HCT116 (cell line): ENCODE results near the gene STARD3NL. TPM values are rescaled to one million over a fixed set of nuclear protein-coding genes. Genes with fewer than 3 reads are reported as not detected.

Experiments
- ATAC-seq: fragments of 200-7000 bp; cut with Tn5 transposase; 2 replicates; pipeline ENCODE4 v1.9.1; 2020; ENCODE audit warnings: mild to moderate bottlenecking, moderate library complexity
- BruUV-seq: library from RNA; stranded (reverse); fragments of 400-500 nt; replicated peaks from 2 replicates; lab custom pipeline; 2021; lab: Mats Ljungman, UMichigan
- CTCF ChIA-PET: fragments of 300-600 bp; sonication (Branson Sonifier 250); formaldehyde crosslinking; loops from one replicate; lab custom pipeline; 2021; ENCODE audit warnings: antibody characterized with exemption; lab: Charles Lee
- POLR2A ChIA-PET: fragments of 300-600, 350-600 bp; sonication (Branson Sonifier 250); formaldehyde crosslinking; loops from one replicate; lab custom pipeline; 2021; ENCODE audit warnings: antibody characterized with exemption; lab: Charles Lee
- RAD21 ChIA-PET, 2 experiments: fragments of 300-600 bp; sonication (Branson Sonifier 250); formaldehyde crosslinking; loops; one replicate each; lab custom pipeline; 2023; ENCODE audit warnings: low total read pairs in 2 of 2; ENCODE audit not compliant: uncharacterized antibody in 2 of 2, unreplicated experiment in 2 of 2, low non-redundant PET in 1 of 2; lab: Charles Lee
- DNase-seq: peaks from one replicate; pipeline ENCODE4 v3.0.0-alpha.2; 2010; ENCODE audit warnings: low read depth, low spot score
- H2AFZ ChIP-seq: fragments of 200-600 bp; shearing (Covaris generic), sonication (generic); 2 replicates; pipeline ENCODE4 v1.6.1; 2017; ENCODE audit warnings: low read depth, mixed run types, mixed read lengths, antibody characterized with exemption, low read length; ENCODE audit not compliant: poor library complexity, severe bottlenecking
- H3K27ac ChIP-seq: 2 replicates; pipeline ENCODE4 v1.5.1; 2012; ENCODE audit warnings: low read depth, low read length
- H3K27me3 ChIP-seq: fragments of 200-600 bp; sonication (generic); 2 replicates; pipeline ENCODE4 v1.6.1; 2016; ENCODE audit warnings: mixed run types, low read length, mixed read lengths; ENCODE audit not compliant: insufficient read depth
- H3K36me3 ChIP-seq, 2 experiments: fragments of 200-500 bp in 1 of 2; fragments of 200-600 bp in 1 of 2; sonication (Bioruptor generic) in 1 of 2; sonication (generic) in 1 of 2; 2 replicates each; pipeline versions ENCODE4 v1.5.1 to v1.6.1; 2014 to 2016; ENCODE audit warnings: low read length in 2 of 2, inconsistent platforms in 1 of 2, mixed read lengths in 1 of 2, mixed run types in 1 of 2; ENCODE audit not compliant: insufficient read depth in 2 of 2, control insufficient read depth in 1 of 2
- H3K4me1 ChIP-seq, 2 experiments: fragments of 200-600 bp in 1 of 2; sonication (generic) in 1 of 2; 2 replicates each; pipeline versions ENCODE4 v1.5.1 to v1.6.1; 2012 to 2017; ENCODE audit warnings: low read length in 2 of 2, inconsistent platforms in 1 of 2, mild to moderate bottlenecking in 1 of 2, mixed read lengths in 1 of 2, mixed run types in 1 of 2, moderate library complexity in 1 of 2; ENCODE audit not compliant: insufficient read depth in 2 of 2, control insufficient read depth in 1 of 2
- H3K4me2 ChIP-seq: fragments of 200-600 bp; sonication (generic); 2 replicates; pipeline ENCODE4 v1.6.1; 2017; ENCODE audit warnings: mixed run types, low read length, mixed read lengths
- H3K4me3 ChIP-seq, 2 experiments: fragments of 200-600 bp in 1 of 2; sonication (generic) in 1 of 2; replicated peaks in 1 of 2; 2 replicates each; pipeline ENCODE4 v1.5.1; 2011 to 2016; ENCODE audit warnings: low read length in 2 of 2, control low read depth in 1 of 2, low read depth in 1 of 2, mild to moderate bottlenecking in 1 of 2, mixed read lengths in 1 of 2, mixed run types in 1 of 2
- H3K79me2 ChIP-seq: fragments of 200-600 bp; sonication (generic); 2 replicates; pipeline ENCODE4 v1.6.1; 2017; ENCODE audit warnings: mild to moderate bottlenecking, mixed run types, low read length, moderate library complexity, mixed read lengths; ENCODE audit not compliant: insufficient read depth
- H3K9ac ChIP-seq: fragments of 200-600 bp; sonication (generic); 2 replicates; pipeline ENCODE4 v1.6.1; 2016; ENCODE audit warnings: low read length, mixed read lengths
- H3K9me2 ChIP-seq: fragments of 200-600 bp; sonication (generic), shearing (Covaris generic); 2 replicates; pipeline ENCODE4 v1.6.1; 2017; ENCODE audit warnings: mixed run types, mild to moderate bottlenecking, moderate library complexity; ENCODE audit not compliant: insufficient read depth
- H3K9me3 ChIP-seq, 2 experiments: fragments of 200-500 bp in 1 of 2; fragments of 200-600 bp in 1 of 2; sonication (Bioruptor generic) in 1 of 2; sonication (generic) in 1 of 2; 2 replicates each; pipeline ENCODE4 v1.6.1; 2014 to 2017; ENCODE audit warnings: low read length in 2 of 2, mixed read lengths in 2 of 2, inconsistent platforms in 1 of 2, low read depth in 1 of 2, mild to moderate bottlenecking in 1 of 2, mixed run types in 1 of 2, moderate library complexity in 1 of 2; ENCODE audit not compliant: control insufficient read depth in 1 of 2, insufficient read depth in 1 of 2
- H4K20me1 ChIP-seq: fragments of 200-600 bp; sonication (generic), shearing (Covaris generic); 2 replicates; pipeline ENCODE4 v1.6.1; 2017; ENCODE audit warnings: mixed run types, mild to moderate bottlenecking, moderate library complexity; ENCODE audit not compliant: insufficient read depth
- CBX3 ChIP-seq: IDR thresholded peaks from 2 replicates; pipeline ENCODE4 v1.6.1; 2012; ENCODE audit warnings: low read depth
- CEBPB ChIP-seq: IDR thresholded peaks from 2 replicates; pipeline ENCODE4 v1.6.1; 2012; ENCODE audit warnings: low read depth
- EGR1 ChIP-seq: IDR thresholded peaks from 2 replicates; pipeline ENCODE4 v1.6.1; 2012; ENCODE audit warnings: low read depth
- ELF1 ChIP-seq: IDR thresholded peaks from 2 replicates; pipeline ENCODE4 v1.6.1; 2012; ENCODE audit warnings: low read depth, borderline replicate concordance
- EZH2 ChIP-seq: fragments of 200-600 bp; sonication (generic); IDR thresholded peaks from 2 replicates; pipeline ENCODE4 v1.6.1; 2017; ENCODE audit warnings: antibody characterized with exemption, mixed run types
- EZH2phosphoT487 ChIP-seq: fragments of 200-600 bp; IDR thresholded peaks from 2 replicates; pipeline ENCODE4 v1.6.1; 2018; ENCODE audit warnings: antibody characterized with exemption, borderline replicate concordance
- FOSL1 ChIP-seq: IDR thresholded peaks from 2 replicates; pipeline ENCODE4 v1.6.1; 2012; ENCODE audit warnings: low read depth
- JUND ChIP-seq: IDR thresholded peaks from 2 replicates; pipeline ENCODE4 v1.6.1; 2012
- POLR2A ChIP-seq: IDR thresholded peaks from 2 replicates; pipeline ENCODE4 v1.7.0; 2011; ENCODE audit warnings: borderline replicate concordance; ENCODE audit not compliant: insufficient read depth, insufficient read length; ENCODE audit errors: extremely low read depth
- POLR2AphosphoS5 ChIP-seq: IDR thresholded peaks from 2 replicates; pipeline ENCODE4 v1.6.1; 2011; ENCODE audit warnings: mild to moderate bottlenecking, low read depth, low read length, moderate library complexity
- RAD21 ChIP-seq: IDR thresholded peaks from 2 replicates; pipeline ENCODE4 v1.6.1; 2012; ENCODE audit warnings: low read depth, mild to moderate bottlenecking
- SIN3A ChIP-seq: IDR thresholded peaks from 2 replicates; pipeline ENCODE4 v1.6.1; 2012; ENCODE audit warnings: low read depth
- SP1 ChIP-seq: IDR thresholded peaks from 2 replicates; pipeline ENCODE4 v1.6.1; 2012; ENCODE audit warnings: low read depth
- SRF ChIP-seq: IDR thresholded peaks from 2 replicates; pipeline ENCODE4 v1.6.1; 2012; ENCODE audit warnings: low read depth
- TCF7L2 ChIP-seq: IDR thresholded peaks from 2 replicates; pipeline ENCODE4 v1.7.0; 2011; ENCODE audit warnings: borderline replicate concordance, inconsistent platforms; ENCODE audit not compliant: insufficient read depth, insufficient read length; ENCODE audit errors: extremely low read depth
- ZFX ChIP-seq: fragments of 450-650 bp; IDR thresholded peaks from 2 replicates; pipeline ENCODE4 v1.6.1; 2017
- ZNF274 ChIP-seq: fragments of 200-500 bp; sonication (Bioruptor generic); IDR thresholded peaks from 2 replicates; pipeline ENCODE4 v1.6.1; 2014; ENCODE audit warnings: mild to moderate bottlenecking, low read depth, low read length, inconsistent platforms
- intact Hi-C: fragments of 100-400 bp; cut with micrococcal nuclease; formaldehyde crosslinking; loops from 2 replicates; pipeline ENCODE4 v1.10.0; 2022
- total RNA-seq: library from RNA; stranded (reverse); gene quantifications from one replicate; pipeline ENCODE4 v1.2.1, GENCODE V29; 2021; ENCODE audit not compliant: unreplicated experiment
- TF ChIP-seq, protein P1 (sequence below): IDR thresholded peaks from 2 replicates; pipeline ENCODE4 v1.6.1; 2012
- TF ChIP-seq, protein P2 (sequence below), 3 experiments: fragments of 200-600 bp in 1 of 3; sonication (generic) in 1 of 3; IDR thresholded peaks in 2 of 3; conservative IDR thresholded peaks in 1 of 3; 2 replicates each; pipeline ENCODE4 v1.5.1; 2012 to 2017; ENCODE audit warnings: low read depth in 2 of 3, low read length in 2 of 3, antibody characterized with exemption in 1 of 3, borderline replicate concordance in 1 of 3, control low read depth in 1 of 3, mild to moderate bottlenecking in 1 of 3, mixed read lengths in 1 of 3, mixed run types in 1 of 3, moderate library complexity in 1 of 3; ENCODE audit not compliant: insufficient read depth in 1 of 3
- TF ChIP-seq, protein P3 (sequence below): IDR thresholded peaks from 2 replicates; pipeline ENCODE4 v1.6.1; 2012

The STARD3NL gene
- total RNA-seq, 1 experiment from 2014 or later = 32.0 TPM

DNA sequence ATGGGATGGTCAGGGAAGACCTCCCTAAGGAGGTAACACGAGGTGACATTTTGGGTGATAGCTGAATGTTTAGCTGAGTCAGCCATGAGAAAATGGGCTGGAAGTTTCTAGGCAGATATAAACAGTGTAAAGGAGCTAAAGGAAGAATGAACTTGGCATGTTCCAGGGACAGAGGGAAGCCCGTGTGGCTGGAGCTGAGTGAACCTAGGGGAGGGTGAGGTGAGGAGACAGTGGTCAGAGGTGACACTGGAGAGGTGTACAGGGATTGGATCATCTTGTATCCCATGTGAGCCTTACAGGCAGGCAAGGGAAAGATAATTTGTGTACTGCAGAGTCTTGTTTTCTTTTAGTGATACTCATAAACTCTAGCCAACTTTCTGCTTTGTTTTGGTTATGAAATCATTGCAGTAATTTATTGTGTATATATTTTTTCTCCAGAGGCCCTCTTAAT lies 1.8 kb downstream of the STARD3NL start:
- H3K4me3 ChIP-seq = no peak overlapping the region
- BruUV-seq = no TSS peak
- no peak for ATAC-seq
- H3K79me2 ChIP-seq = peaks cover 32% of the 10 kb centered on the region
- ChIA-PET RAD21 (no interaction called here), POLR2A (no interaction called here), CTCF (interaction anchor here (2.6 kb wide), 1 partner anchor 36 kb away, joined by 9 read pairs; no protein-coding TSS in a partner anchor)
- H3K27ac ChIP-seq = no peak overlapping the region
- intact Hi-C loops = no loop called here
- DNase-seq = no peak
- no peak overlapping the region for H2AFZ ChIP-seq
- H3K27me3 ChIP-seq = no peaks in the 10 kb centered on the region
- H3K9ac ChIP-seq = no peak overlapping the region
- TF ChIP-seq, protein P1, sequence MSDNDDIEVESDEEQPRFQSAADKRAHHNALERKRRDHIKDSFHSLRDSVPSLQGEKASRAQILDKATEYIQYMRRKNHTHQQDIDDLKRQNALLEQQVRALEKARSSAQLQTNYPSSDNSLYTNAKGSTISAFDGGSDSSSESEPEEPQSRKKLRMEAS = no peak
- TF ChIP-seq ZFX (no peak), SP1 (no peak), SIN3A (no peak), TCF7L2 (no peak), EZH2phosphoT487 (no peak), ZNF274 (no peak), EZH2 (no peak)
- H3K4me1 ChIP-seq = peaks cover 0 to 18% of the 10 kb centered on the region in 2 experiments; a peak in 2 of 4 replicates
- H3K9me3 ChIP-seq = no peaks in the 10 kb centered on the region
- no peaks in the 10 kb centered on the region for H3K9me2 ChIP-seq
- peak overlapping the region; percentile 90 for H3K4me2 ChIP-seq
- no peaks in the 10 kb centered on the region for H4K20me1 ChIP-seq
- no peaks in the 10 kb centered on the region for H3K36me3 ChIP-seq

DNA sequence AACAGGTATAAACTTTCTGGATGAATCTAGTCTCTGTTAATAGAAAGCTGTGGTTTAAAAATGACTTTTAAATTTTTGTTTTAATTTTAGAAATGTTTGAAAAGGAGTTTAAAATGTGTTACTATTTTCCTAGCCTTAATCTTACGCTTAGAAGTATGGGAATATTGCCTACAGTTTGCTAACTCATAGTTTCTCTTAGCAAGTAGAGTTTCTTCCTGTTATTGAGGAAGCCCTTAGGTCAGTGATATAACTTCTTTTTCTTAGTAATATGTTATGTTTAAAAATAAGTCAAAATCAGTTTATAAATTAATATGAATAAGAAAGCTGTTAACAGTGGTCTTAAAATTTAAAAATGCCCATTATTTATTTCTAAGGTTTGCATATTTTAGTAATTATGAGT lies 3.1 kb downstream of the STARD3NL start:
- ChIA-PET CTCF (interaction anchor here (2.6 kb wide), 1 partner anchor 35 kb away, joined by 9 read pairs; no protein-coding TSS in a partner anchor), POLR2A (no interaction called here), RAD21 (no interaction called here)
- Histone ChIP-seq H3K4me2 (no peak overlapping the region), H3K27me3 (no peaks in the 10 kb centered on the region), H3K9ac (no peak overlapping the region), H4K20me1 (no peaks in the 10 kb centered on the region), H3K4me1 (peaks cover 0 to 18% of the 10 kb centered on the region in 2 experiments; a peak in 2 of 4 replicates), H3K27ac (no peak overlapping the region), H3K4me3 (no peak overlapping the region), H3K79me2 (peaks cover 32% of the 10 kb centered on the region), H2AFZ (no peak overlapping the region), H3K9me3 (no peaks in the 10 kb centered on the region), H3K36me3 (no peaks in the 10 kb centered on the region), H3K9me2 (no peaks in the 10 kb centered on the region)
- no peak for DNase-seq
- no TSS peak for BruUV-seq
- intact Hi-C loops = no loop called here
- no peak for ATAC-seq
- TF ChIP-seq ZNF274 (no peak), SRF (no peak), SP1 (no peak), JUND (no peak), EGR1 (no peak), EZH2phosphoT487 (no peak), POLR2A (no peak), CEBPB (no peak), SIN3A (no peak), FOSL1 (no peak), RAD21 (no peak), CBX3 (no peak), ELF1 (no peak), POLR2AphosphoS5 (no peak), ZFX (no peak)
- TF ChIP-seq, protein P1 = no peak
- TF ChIP-seq, protein P2, sequence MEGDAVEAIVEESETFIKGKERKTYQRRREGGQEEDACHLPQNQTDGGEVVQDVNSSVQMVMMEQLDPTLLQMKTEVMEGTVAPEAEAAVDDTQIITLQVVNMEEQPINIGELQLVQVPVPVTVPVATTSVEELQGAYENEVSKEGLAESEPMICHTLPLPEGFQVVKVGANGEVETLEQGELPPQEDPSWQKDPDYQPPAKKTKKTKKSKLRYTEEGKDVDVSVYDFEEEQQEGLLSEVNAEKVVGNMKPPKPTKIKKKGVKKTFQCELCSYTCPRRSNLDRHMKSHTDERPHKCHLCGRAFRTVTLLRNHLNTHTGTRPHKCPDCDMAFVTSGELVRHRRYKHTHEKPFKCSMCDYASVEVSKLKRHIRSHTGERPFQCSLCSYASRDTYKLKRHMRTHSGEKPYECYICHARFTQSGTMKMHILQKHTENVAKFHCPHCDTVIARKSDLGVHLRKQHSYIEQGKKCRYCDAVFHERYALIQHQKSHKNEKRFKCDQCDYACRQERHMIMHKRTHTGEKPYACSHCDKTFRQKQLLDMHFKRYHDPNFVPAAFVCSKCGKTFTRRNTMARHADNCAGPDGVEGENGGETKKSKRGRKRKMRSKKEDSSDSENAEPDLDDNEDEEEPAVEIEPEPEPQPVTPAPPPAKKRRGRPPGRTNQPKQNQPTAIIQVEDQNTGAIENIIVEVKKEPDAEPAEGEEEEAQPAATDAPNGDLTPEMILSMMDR (IDR thresholded peaks at IDR 0.05 in 2 of 3, conservative IDR thresholded peaks at IDR 0.05 in 1 of 3; ENCODE audit: borderline replicate concordance in 1 of 3, insufficient read depth in 1 of 3, low read depth in 2 of 3, low read length in 2 of 3) = no peak
- TF ChIP-seq, protein P3, sequence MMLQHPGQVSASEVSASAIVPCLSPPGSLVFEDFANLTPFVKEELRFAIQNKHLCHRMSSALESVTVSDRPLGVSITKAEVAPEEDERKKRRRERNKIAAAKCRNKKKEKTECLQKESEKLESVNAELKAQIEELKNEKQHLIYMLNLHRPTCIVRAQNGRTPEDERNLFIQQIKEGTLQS = no peak
